Measurements from ENCODE around the gene CPXM1.

CPXM1 gene

DNA sequence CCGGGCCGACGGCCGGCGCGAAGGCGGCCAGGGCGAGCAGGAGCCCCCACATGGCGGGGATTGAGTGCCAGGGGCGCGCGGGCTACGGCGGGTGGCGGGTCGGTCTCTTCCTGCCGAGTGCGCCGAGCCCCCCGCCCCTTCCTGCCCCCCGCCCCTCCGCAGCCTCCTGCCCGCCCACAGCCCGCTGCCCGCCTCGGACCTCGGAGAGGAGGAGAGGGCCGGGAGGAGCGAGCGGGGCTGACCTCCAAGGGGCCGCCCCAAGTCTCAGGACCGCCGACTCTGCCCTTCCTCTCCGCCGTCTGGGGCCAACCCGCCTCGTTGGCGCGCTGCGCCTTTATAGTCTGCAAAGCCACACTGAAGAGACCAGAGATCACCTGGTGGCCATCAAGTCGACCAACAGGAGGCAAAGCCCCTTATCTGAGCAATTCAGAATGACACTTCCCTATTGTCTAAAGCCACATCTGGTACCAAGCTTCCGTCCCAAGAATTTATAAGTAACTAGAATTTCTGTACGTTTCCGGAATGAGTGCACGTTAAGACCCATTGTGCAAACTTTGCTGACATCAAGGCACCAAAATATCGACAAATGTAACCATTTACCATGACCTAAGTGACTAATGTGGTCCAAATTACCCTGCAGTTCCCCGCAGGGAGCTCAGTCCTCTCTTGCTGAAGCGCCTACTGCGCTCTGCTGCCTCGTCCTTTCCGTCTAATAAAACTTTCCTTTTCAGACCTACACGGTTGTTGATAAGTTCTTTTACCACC is at the start of gene CPXM1:
CPXM1 (minus strand) TSS at position 107 of the 765 bp plus-strand sequence; CDS start at position 52, 55 bp downstream.
- no peak for DNase-seq (ENCODE audit: low read depth)
- peak within 1 kb of the TSS; percentile 42 for H3K4me3 ChIP-seq (replicated peaks; ENCODE audit: low read depth, low read length)

GRCh38 chr20:2849529-2849928 is 49.1 kb upstream of the CPXM1 start:
- TF ChIP-seq, protein P1, sequence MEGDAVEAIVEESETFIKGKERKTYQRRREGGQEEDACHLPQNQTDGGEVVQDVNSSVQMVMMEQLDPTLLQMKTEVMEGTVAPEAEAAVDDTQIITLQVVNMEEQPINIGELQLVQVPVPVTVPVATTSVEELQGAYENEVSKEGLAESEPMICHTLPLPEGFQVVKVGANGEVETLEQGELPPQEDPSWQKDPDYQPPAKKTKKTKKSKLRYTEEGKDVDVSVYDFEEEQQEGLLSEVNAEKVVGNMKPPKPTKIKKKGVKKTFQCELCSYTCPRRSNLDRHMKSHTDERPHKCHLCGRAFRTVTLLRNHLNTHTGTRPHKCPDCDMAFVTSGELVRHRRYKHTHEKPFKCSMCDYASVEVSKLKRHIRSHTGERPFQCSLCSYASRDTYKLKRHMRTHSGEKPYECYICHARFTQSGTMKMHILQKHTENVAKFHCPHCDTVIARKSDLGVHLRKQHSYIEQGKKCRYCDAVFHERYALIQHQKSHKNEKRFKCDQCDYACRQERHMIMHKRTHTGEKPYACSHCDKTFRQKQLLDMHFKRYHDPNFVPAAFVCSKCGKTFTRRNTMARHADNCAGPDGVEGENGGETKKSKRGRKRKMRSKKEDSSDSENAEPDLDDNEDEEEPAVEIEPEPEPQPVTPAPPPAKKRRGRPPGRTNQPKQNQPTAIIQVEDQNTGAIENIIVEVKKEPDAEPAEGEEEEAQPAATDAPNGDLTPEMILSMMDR (IDR thresholded peaks at IDR 0.05; ENCODE audit: low read length, missing control alignments) = no peak
- no peak overlapping the region for H3K4me3 ChIP-seq (replicated peaks; ENCODE audit: low read depth, low read length)
- DNase-seq (ENCODE audit: low read depth) = no peak

More for the DNA sequence above, at the start of gene CPXM1:
- TF ChIP-seq, protein P1 (IDR thresholded peaks at IDR 0.05; ENCODE audit: low read length, missing control alignments) = no peak

GRCh38 chr20:2847802-2848201 is 47.4 kb upstream of the CPXM1 start:
- DNase-seq (ENCODE audit: low read depth) = no peak
- TF ChIP-seq, protein P1 (IDR thresholded peaks at IDR 0.05; ENCODE audit: low read length, missing control alignments) = no peak
- no peak overlapping the region for H3K4me3 ChIP-seq (replicated peaks; ENCODE audit: low read depth, low read length)

DNA sequence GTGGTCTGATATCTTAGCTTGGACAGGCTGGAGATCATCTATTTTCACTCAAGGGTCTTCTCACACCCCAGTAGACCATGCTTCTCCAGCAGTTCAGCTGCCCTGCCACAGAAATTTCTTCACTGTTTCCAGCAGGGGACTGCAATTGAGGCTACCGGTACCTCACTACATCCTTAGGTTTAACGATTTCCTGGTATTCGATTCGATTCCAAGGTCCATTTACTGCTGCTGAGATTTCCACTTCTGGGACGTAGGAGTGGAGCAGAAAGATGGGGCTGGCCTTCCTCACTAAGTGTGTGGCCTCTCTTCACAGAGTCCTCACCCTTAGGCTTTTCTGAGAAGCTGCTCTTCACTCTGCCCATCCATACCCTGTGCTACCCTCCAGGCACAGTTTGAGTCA is 46.3 kb upstream of the CPXM1 start:
- no peak for DNase-seq (ENCODE audit: low read depth)
- no peak overlapping the region for H3K4me3 ChIP-seq (replicated peaks; ENCODE audit: low read depth, low read length)
- TF ChIP-seq, protein P1 (IDR thresholded peaks at IDR 0.05; ENCODE audit: low read length, missing control alignments) = no peak

- TF ChIP-seq, protein P1 (IDR thresholded peaks at IDR 0.05; ENCODE audit: low read length, missing control alignments) = no peak
- no peak overlapping the region for H3K4me3 ChIP-seq (replicated peaks; ENCODE audit: low read depth, low read length)
- no peak for DNase-seq (ENCODE audit: low read depth)
These were observed 45.2 kb upstream of the CPXM1 start for GRCh38 chr20:2845607-2846006.

- DNase-seq (ENCODE audit: low read depth) = peak; percentile 67
- H3K4me3 ChIP-seq (replicated peaks; ENCODE audit: low read depth, low read length) = peak overlapping the region; percentile 87
- TF ChIP-seq, protein P1 (IDR thresholded peaks at IDR 0.05; ENCODE audit: low read length, missing control alignments) = no peak
These were observed 40.6 kb upstream of the CPXM1 start for GRCh38 chr20:2840967-2841531.

All from fibroblast of pulmonary artery (primary cell).